ENCODE results near the gene PSAP.

Gene PSAP

DNA sequence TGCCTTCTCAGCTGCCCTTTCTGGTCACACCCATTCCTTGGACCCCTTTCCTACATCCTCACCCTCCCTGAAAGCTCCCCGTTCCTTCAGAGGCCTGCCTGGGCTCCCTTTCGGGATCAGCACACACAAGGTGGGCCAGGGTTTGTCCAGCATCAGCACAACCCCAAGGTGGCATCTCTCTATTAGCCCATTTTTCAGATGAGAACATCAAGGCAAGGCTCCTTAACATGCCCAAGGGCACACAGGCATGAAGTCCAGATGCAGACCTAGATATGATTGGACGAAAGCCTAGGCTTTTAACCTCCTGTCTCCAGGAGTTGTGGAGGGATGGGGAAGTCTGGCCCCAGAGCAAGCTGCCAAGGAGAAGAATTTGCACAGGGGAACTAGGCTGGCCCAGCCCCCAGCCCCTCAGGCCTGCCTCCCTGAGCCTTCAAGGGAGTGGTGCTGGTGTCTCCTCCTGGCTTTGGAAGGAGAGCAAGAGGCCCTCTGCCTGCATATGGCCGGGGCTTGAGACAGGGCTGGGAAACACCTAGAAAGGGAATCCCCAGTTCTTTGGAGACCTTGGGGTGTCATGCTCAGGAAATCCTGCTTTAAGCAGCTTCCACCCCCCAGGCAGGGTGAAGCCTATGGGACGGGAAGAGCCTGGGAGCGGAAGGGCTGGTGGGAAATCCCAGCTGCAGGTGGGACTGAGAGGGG lies 68.7 kb downstream of the PSAP start:
- Mint-ChIP-seq H3K9me3 (no peaks in the 10 kb centered on the region), H3K27ac (no peak overlapping the region), H3K36me3 (ENCODE audit: low read depth) (no peaks in the 10 kb centered on the region), H3K4me3 (no peak overlapping the region), H3K27me3 (ENCODE audit: low read depth, poor library complexity) (peaks cover 34% of the 10 kb centered on the region), H3K4me1 (no peaks in the 10 kb centered on the region)
- TF ChIP-seq, protein P1, sequence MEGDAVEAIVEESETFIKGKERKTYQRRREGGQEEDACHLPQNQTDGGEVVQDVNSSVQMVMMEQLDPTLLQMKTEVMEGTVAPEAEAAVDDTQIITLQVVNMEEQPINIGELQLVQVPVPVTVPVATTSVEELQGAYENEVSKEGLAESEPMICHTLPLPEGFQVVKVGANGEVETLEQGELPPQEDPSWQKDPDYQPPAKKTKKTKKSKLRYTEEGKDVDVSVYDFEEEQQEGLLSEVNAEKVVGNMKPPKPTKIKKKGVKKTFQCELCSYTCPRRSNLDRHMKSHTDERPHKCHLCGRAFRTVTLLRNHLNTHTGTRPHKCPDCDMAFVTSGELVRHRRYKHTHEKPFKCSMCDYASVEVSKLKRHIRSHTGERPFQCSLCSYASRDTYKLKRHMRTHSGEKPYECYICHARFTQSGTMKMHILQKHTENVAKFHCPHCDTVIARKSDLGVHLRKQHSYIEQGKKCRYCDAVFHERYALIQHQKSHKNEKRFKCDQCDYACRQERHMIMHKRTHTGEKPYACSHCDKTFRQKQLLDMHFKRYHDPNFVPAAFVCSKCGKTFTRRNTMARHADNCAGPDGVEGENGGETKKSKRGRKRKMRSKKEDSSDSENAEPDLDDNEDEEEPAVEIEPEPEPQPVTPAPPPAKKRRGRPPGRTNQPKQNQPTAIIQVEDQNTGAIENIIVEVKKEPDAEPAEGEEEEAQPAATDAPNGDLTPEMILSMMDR (IDR thresholded peaks at IDR 0.05): no peak
- DNase-seq: no peak

DNA sequence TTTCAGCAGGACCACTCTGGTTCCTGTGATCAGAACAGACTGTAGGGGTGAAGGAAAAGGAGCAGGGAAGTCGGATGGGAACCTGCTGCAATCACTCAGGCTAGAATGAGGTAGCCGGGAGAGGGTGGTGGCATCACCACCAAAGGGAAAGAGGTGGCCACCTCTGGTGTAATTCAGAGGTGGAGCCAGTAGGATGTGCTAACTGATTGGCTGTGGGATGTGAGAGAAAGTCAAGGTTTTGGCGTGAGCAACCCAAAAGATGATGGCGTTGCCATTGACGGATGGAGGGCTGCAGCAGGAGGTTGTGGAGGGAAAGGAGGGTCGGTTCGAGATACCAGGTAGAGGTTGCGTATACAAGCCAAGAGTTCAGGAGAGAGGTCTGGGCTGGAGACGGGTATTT lies 70.3 kb downstream of the PSAP start:
- Mint-ChIP-seq H3K4me3 (no peak overlapping the region), H3K9me3 (no peaks in the 10 kb centered on the region), H3K27me3 (ENCODE audit: low read depth, poor library complexity) (peaks cover 25% of the 10 kb centered on the region), H3K4me1 (no peaks in the 10 kb centered on the region), H3K36me3 (ENCODE audit: low read depth) (no peaks in the 10 kb centered on the region), H3K27ac (no peak overlapping the region)
- TF ChIP-seq, protein P1 (IDR thresholded peaks at IDR 0.05): no peak
- no peak for DNase-seq

DNA sequence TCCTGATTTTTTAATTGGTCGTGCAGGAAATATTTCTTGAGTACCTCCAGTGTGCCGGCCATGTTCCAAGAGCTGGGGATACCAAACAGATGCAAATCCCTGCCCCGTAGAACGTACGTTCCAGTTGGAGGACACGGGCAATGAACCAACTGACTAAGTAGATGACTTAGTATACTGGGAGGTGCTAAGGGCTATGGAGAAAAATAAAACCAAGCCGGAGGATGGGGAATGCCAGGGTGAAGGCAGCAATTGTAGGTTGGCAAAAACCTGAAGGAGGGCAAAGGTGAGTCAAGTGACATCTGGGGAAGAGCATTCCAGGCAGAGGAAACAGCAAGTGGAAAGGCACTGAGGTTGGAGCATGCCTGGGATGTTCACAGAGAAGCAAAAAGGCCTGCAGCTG lies 70.9 kb downstream of the PSAP start:
- H3K4me1 Mint-ChIP-seq: peaks cover 5% of the 10 kb centered on the region
- H3K36me3 Mint-ChIP-seq (ENCODE audit: low read depth): no peaks in the 10 kb centered on the region
- H3K27me3 Mint-ChIP-seq (ENCODE audit: low read depth, poor library complexity): peaks cover 25% of the 10 kb centered on the region
- no peak overlapping the region for H3K4me3 Mint-ChIP-seq
- no peaks in the 10 kb centered on the region for H3K9me3 Mint-ChIP-seq
- TF ChIP-seq, protein P1 (IDR thresholded peaks at IDR 0.05): no peak
- no peak overlapping the region for H3K27ac Mint-ChIP-seq
- DNase-seq: no peak

DNA sequence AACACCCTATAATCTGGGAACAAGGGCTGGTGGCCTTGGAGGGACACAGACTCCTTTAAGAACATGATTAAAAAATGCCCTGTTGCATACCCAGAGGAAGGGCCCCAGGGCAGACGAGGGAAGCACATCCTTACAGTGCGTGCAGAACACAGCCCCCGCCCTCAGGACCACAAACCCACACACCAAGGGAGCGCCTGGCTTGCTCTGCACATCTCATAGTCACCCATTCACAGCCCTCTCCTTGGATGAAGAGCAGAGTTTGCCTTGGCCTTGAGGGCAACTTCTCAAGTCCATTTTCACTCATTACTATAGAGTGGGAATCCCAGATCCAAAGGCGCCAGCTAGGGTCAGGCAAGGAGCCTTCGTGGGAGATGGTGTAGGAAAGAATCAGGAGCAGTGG lies 71.4 kb downstream of the PSAP start:
- TF ChIP-seq, protein P1 (IDR thresholded peaks at IDR 0.05): no peak
- Mint-ChIP-seq H3K4me3 (no peak overlapping the region), H3K4me1 (peaks cover 5% of the 10 kb centered on the region), H3K27ac (no peak overlapping the region), H3K27me3 (ENCODE audit: low read depth, poor library complexity) (peaks cover 22% of the 10 kb centered on the region), H3K9me3 (no peaks in the 10 kb centered on the region), H3K36me3 (ENCODE audit: low read depth) (no peaks in the 10 kb centered on the region)
- no peak for DNase-seq

DNA sequence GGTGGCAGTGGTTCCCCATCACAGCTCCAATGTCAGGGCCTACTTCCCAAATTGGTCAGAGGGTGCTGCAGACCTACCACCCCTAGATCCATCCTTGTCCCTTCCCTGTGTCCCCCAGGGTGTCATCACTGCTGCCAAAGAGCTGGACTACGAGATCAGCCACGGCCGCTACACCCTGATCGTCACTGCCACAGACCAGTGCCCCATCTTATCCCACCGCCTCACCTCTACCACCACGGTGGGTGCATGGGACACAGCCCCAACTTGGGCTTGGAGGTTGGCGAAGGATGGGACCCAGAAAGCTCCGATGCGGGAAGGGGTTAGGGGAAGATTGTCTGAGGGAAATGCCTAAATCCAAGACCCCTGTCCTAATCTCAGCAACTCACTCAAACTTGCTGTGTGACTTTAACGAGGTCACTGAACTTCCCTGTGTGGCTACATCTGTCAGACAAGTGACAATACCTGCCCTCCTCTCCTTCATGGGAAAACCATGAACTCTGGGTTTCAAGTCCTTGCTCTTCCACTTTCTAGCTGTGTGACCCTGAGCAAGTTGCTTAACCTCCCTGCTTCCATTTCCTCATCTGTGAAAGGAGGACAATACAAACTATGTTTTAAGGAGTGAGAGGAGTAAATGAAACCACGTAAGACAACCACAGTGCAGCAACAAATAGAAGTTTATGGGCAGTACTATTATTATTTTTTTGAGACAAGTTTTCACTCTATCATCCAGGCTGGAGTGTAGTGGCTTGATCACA lies 72.8 kb downstream of the PSAP start:
- Mint-ChIP-seq H3K27me3 (ENCODE audit: low read depth, poor library complexity) (peaks cover 26% of the 10 kb centered on the region), H3K4me1 (peaks cover 14% of the 10 kb centered on the region), H3K27ac (no peak overlapping the region), H3K4me3 (no peak overlapping the region), H3K36me3 (ENCODE audit: low read depth) (no peaks in the 10 kb centered on the region), H3K9me3 (no peaks in the 10 kb centered on the region)
- DNase-seq: no peak
- TF ChIP-seq, protein P1 (IDR thresholded peaks at IDR 0.05): no peak
